ENCODE results near the gene SMIM10L1. TPM values are rescaled to one million over a fixed set of nuclear protein-coding genes. Genes with fewer than 3 reads are reported as not detected.

SMIM10L1 gene
- total RNA-seq, 2 donors from 2014 or later: 9.8 to 10.8 TPM

- H3K36me3 ChIP-seq: no peaks in the 10 kb centered on the region
Measured at GRCh38 chr12:11166300-11166699, 4.7 kb upstream of the SMIM10L1 start.

GRCh38 chr12:11170810-11171144 lies 217 bp upstream of the SMIM10L1 start:
- no peaks in the 10 kb centered on the region for H3K36me3 ChIP-seq
- H3K4me3 ChIP-seq: peak overlapping the region; percentile 89 to 97
- H3K27ac ChIP-seq: peak overlapping the region; percentile 90 to 93
- H3K4me1 ChIP-seq (replicated peaks): no peaks in the 10 kb centered on the region
- no peak for DNase-seq (ENCODE audit: low spot score)
- H3K27me3 ChIP-seq (replicated peaks; ENCODE audit: insufficient read depth): no peaks in the 10 kb centered on the region
- H3K9me3 ChIP-seq: no peaks in the 10 kb centered on the region
- TF ChIP-seq POLR2A (IDR thresholded peaks at IDR 0.05): no peak
- no peak for TF ChIP-seq CTCF (IDR thresholded peaks at IDR 0.05)
- TF ChIP-seq POLR2AphosphoS5 (IDR thresholded peaks at IDR 0.05): no peak
- 2% methylated on average over 4 of the region's 4 CpGs for WGBS
- intact Hi-C loops (cut with DNase I): no loop called here

More at GRCh38 chr12:11166300-11166699, 4.7 kb upstream of the SMIM10L1 start:
- Histone ChIP-seq H3K27me3 (replicated peaks; ENCODE audit: insufficient read depth) (no peaks in the 10 kb centered on the region), H3K4me1 (replicated peaks) (no peaks in the 10 kb centered on the region), H3K27ac (no peak overlapping the region), H3K4me3 (no peak overlapping the region), H3K9me3 (no peaks in the 10 kb centered on the region)
- no peak for DNase-seq (ENCODE audit: low spot score)
- intact Hi-C loops (cut with DNase I): no loop called here
- TF ChIP-seq CTCF (IDR thresholded peaks at IDR 0.05) (no peak), POLR2A (IDR thresholded peaks at IDR 0.05) (no peak), POLR2AphosphoS5 (IDR thresholded peaks at IDR 0.05) (no peak)

GRCh38 chr12:11171969-11172675 lies 1.1 kb downstream of the SMIM10L1 start:
- H3K4me3 ChIP-seq: peak overlapping the region; percentile 89 to 97
- DNase-seq (ENCODE audit: low spot score): no peak
- H3K9me3 ChIP-seq: no peaks in the 10 kb centered on the region
- no peaks in the 10 kb centered on the region for H3K36me3 ChIP-seq
- WGBS: 2% methylated on average over 10 of the region's 10 CpGs
- peak overlapping the region; percentile 90 to 93 for H3K27ac ChIP-seq
- H3K4me1 ChIP-seq (replicated peaks): no peaks in the 10 kb centered on the region
- TF ChIP-seq POLR2AphosphoS5 (IDR thresholded peaks at IDR 0.05) (no peak), POLR2A (IDR thresholded peaks at IDR 0.05) (no peak), CTCF (IDR thresholded peaks at IDR 0.05) (no peak)
- intact Hi-C loops (cut with DNase I): no loop called here
- no peaks in the 10 kb centered on the region for H3K27me3 ChIP-seq (replicated peaks; ENCODE audit: insufficient read depth)

- no peak for TF ChIP-seq CTCF (IDR thresholded peaks at IDR 0.05)
- TF ChIP-seq POLR2A (IDR thresholded peaks at IDR 0.05): no peak
- TF ChIP-seq POLR2AphosphoS5 (IDR thresholded peaks at IDR 0.05): no peak
- WGBS: 94% methylated on average over 2 of the region's 2 CpGs
- Histone ChIP-seq H3K4me1 (replicated peaks) (no peaks in the 10 kb centered on the region), H3K27me3 (replicated peaks; ENCODE audit: insufficient read depth) (no peaks in the 10 kb centered on the region), H3K36me3 (no peaks in the 10 kb centered on the region), H3K4me3 (no peak overlapping the region), H3K27ac (no peak overlapping the region), H3K9me3 (no peaks in the 10 kb centered on the region)
- intact Hi-C loops (cut with DNase I): no loop called here
- no peak for DNase-seq (ENCODE audit: low spot score)
Measured at GRCh38 chr12:11174022-11174421, 3.0 kb downstream of the SMIM10L1 start.

GRCh38 chr12:11178250-11178649 lies 7.3 kb downstream of the SMIM10L1 start:
- DNase-seq (ENCODE audit: low spot score): no peak
- 100% methylated on average over 1 of the region's 1 CpG for WGBS
- Histone ChIP-seq H3K9me3 (no peaks in the 10 kb centered on the region), H3K4me3 (no peak overlapping the region), H3K27me3 (replicated peaks; ENCODE audit: insufficient read depth) (no peaks in the 10 kb centered on the region), H3K36me3 (no peaks in the 10 kb centered on the region), H3K4me1 (replicated peaks) (no peaks in the 10 kb centered on the region), H3K27ac (no peak overlapping the region)
- TF ChIP-seq CTCF (IDR thresholded peaks at IDR 0.05): no peak
- TF ChIP-seq POLR2AphosphoS5 (IDR thresholded peaks at IDR 0.05): no peak
- TF ChIP-seq POLR2A (IDR thresholded peaks at IDR 0.05): no peak
- intact Hi-C loops (cut with DNase I): no loop called here
